NCI-H446 treated with DMSO at 0.1 percent for 48 hours (cell line): ENCODE data around the gene BNC2.

Experiments used
- DNase-seq: peaks from one replicate; lab custom pipeline; 2025; lab: John Stamatoyannopoulos, UW

The BNC2 gene

DNA sequence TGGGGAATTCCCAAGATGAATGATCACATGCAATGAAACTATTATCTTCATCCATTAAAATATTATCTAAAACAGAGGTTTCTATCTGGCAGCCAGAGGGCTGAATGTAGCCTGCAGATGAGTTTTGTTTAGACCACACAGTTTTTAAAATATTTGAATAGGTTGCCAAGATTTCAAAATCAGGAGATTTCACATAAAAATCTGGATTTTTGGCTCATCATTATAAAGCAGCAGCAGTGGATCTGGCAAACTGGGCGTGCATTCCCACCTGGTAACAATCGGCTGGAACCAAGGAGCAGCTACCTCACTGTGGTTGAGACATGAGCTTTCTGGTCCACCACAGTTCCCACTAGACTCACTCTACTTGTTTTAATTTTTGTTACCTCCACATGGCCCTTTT, 155.1 kb downstream of the BNC2 start:
- no peak for DNase-seq

DNA sequence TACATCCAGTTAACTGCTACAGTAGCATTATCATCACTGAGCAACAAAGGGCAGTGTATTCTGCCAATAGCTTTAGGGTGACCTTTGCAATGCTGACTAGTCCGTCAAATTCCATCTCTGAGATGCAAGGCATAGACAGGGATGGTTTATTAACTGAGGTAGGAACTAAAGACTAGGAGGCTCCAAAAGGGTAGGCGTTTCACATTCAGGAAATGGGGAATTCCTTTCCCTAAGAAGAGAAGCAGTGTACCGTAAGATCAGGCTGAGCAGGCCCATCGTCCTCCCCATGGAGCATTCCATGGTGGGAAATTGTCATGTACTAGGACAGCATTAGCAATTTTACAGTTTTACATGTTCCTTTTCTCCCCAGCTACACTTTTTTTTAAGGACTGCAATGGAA, 157.7 kb downstream of the BNC2 start:
- no peak for DNase-seq

DNA sequence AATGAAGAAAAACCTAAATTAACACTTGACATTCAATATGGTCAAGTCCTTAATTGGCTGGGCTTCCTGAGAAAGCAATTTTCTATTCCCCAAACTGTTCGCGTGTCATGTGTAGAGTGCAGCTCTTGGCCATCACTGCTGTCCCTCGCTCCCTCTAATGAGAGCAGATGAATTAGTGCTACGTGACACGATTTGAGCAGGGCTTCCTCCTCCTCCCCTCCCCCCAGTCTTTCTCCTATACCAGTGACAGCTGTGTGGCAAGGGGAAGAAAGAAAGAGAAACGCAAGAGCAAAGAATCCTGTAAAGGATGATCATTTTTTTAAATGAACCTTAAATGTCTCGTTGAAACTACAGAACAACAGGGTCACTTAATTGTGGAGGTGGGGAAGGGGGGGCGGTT, 159.6 kb downstream of the BNC2 start:
- peak; percentile 39 for DNase-seq

DNA sequence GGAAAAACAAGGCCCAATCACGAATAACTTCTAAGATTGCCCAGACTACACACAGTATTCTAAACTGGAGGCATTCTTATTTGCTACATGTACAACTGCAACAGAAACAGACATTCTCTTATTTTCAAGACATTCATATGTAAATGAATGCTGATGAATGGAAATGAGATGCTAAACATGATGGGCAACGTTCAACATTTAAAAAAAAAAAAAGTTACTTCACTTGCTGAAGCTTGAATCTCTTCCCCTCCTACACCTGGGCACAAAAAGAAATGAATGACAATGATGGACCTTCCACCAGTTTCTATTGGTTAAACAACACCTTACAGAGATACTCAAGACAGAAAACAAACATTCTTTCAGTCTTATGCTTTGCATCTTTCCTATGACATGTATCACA, 160.5 kb downstream of the BNC2 start:
- DNase-seq = no peak

DNA sequence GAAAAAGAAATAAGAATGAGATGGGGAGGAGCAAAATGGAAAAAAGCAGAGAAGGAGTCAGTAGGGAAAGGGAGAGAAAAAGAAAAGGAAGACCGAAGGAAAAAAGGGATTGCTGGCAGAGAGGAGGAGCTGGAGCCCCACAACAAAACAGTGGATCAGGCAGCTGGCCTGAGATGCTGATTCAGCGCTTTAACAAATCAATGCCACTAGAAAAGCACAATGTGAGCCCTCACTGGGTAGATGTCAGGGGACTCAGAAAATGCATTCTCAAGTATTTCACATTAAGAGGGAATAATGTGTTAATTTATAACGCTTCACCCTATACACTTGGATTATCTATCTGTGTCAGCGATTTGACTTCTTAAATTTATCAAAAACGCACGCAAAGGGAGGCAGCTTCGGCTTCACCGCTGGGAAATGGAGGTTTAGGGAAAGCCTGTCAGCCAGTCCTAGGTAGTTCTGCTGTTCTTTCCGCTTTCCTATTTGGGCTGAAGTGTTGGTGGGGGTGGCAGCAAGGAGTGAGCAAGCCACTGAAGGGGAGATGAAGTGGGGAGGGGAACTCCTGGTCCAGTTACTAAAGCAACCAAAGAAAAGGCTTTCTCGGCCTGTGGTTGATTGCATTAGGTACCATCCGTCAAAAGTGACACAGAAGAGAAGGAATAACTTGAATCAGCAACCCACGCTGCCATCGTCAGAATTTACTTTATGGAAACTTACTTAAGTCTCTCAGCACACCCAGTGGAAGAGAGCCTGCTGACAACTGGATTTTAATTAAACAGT, 161.6 kb downstream of the BNC2 start:
- DNase-seq = peak; percentile 41

DNA sequence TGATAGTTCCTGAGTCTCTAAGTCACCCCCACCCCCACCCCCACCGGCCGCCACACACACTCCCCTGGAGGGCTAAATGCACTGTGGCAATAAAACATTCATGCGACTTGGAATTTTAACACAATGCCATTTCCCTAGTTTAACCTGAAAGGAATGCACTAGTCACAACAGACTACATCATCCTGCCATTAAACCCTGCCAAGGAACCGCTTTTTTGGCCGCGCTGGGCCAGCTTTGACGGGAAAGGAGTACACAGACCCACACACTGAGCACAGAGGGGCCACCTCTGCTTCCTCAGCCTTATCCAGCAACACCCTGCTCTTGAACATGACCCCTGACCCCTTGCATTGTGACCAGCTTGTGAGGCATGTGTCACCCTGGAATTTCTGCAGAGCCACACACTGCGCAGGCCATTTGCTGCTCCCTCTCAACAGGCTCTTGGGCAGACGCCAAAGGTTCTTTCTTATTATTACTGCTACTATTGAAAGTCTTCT, 165.3 kb downstream of the BNC2 start:
- DNase-seq = peak; percentile 93

DNA sequence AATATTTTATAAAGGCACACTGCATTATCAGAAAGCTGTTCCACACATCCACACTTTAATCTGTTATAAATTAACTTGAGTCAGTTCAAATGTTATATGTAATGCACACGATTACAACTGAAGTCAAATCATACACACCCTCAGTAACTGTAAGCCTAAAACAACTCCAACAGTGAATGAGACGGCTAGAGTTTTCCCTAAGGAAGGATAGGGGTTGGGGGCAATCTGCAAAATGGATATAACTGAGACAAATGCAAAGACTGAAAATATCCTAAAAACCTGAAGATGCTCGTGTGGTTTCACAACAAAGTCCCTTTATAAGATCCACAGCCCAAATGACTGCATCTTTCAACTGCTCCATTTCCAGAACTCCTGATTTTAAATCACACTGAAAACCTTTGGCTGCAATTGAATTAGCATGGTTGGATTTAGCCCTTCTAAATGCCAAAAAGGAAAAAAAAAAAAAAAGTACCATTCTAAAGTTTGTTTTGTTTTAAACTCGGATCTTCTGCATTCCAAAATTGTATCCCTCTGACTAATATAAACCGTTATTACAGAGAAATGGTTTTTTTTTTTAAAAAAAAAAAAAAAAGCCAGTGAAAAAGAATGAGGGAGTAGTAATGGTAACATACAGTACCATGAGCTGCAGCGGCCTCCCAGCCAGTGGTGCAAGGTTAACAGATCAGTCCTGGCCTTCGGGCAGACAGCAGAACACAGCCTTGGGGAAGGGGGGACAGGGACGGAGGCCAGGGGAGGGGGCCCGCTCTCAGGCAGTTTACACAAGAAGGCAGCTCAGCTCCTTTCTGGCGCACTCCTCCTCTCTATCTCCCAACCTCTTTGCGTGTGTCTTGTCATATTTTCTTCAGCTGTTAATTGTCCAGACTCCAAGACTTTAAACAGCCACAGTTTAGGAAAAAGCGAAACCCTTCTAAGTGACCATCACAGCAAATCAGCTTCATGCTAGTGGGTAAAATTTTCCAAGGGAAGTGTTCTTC, 166.1 kb downstream of the BNC2 start:
- no peak for DNase-seq

DNA sequence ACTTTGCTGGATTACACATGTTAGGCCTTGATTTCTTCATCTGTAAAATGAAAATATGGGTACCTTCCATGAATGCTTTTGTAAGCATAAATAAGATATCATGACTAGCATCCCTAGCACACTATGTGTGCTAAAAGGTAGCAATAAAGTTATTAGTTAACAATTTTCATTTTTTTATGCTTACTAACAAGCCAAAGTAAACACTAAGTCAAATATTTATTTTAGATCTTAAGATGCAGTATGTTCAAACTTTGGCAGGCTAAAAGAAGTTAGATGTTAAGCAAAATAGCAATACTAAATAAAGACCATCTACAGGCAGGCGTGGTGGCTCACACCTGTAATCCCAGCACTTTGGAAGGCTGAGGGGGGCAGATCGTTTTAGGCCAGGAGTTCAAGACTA, 169.1 kb downstream of the BNC2 start:
- no peak for DNase-seq

DNA sequence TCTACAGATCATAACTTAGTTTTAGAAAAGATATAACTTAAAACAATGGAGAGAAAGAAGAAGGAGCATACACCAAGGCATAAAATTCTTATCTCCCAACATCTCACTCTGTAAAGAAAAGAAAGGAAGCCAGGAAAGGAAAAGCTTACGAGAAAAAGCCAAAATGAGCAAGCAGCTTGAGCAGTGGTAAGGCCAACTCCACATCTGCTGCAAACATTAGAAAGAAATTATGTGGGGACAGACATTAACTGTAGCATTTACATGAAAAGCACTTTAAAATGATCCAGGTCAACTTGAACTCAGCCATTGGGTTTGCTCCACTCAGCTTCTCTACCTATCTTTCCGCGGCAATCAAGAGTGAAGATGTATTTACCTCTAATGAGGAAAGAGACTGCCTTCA, 176.9 kb downstream of the BNC2 start:
- DNase-seq = no peak

DNA sequence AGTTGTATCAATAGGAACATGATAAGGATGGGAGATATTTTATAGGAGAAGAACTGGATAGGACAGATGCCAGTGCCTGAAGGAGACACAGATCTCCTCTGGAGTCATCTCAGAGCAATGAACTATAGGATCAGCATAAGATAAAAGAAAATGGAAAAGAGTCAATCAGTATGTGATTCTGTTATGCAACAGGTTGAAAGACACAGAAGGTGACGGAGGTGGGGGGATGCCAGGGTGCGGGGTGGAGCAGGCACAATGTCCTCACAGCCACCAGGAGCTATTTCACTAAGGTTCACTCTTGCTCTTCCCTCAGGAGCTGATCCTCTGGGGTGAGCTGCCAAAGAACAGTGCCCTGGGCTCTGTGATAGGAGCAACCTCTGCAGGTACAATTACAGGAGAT, 179.8 kb downstream of the BNC2 start:
- DNase-seq = no peak

DNA sequence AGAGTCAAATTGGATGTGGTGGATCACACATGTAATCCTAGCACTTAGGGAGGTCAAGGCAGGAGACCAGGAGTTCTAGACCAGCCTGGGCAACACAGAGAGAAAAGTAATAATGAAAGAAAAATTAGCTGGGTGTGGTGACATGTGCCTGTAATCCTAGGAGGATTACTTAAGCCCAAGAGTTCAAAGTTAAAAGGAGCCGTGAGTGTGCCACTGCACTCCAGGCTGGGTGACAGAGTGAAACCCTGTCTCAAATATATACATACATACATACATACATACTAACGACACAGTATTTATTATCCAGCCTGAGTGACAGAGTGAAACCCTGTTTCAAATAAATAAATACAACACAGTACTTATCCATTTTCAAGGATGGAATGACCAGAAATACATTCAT, 180.3 kb downstream of the BNC2 start:
- DNase-seq = no peak

DNA sequence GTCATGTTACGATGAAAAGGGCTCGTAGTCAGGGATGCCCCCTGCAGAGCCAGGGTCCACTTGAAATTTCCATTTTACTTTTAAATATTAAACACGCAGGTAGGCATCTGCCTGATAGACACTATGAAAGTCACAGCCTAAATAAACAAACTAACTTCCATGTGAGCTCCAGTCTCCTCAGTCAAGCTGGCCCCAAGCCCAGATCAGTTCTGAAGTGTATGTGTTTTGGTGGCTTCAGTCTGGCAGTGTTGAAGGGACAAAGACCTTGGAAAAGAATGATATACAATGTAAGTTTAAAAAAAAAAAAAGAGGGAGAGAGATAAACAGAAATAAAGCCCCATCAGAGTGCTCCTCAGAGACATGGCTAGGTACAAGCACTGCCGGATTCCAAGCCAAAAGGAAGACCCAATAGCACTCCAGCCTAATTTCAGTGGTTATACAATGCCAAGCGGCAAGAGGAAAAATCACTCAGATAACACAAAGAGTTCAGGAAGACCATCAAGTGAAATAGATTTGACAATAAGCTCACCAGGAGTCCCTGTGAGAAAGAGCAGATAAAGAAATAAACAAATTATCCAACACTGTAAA, 181.0 kb downstream of the BNC2 start:
- peak; percentile 81 for DNase-seq

DNA sequence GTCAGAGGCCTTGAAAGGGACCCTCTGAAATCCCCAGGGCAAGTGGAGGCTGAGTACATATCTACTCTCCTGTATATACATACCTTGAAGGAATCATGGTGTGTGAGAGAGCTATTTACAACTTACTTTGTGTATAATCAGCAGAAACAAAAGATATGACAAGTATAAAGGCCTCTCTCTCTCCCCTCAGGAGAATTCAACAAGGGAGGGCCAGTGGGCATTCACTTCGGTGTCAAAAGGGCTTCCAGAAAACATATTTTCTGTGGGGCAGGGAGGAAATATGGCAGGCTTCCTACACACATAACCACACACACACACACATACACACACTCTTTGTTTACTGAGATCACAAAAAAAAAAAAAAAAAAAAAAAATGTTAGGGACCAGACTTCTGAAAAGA, 181.7 kb downstream of the BNC2 start:
- DNase-seq = no peak

DNA sequence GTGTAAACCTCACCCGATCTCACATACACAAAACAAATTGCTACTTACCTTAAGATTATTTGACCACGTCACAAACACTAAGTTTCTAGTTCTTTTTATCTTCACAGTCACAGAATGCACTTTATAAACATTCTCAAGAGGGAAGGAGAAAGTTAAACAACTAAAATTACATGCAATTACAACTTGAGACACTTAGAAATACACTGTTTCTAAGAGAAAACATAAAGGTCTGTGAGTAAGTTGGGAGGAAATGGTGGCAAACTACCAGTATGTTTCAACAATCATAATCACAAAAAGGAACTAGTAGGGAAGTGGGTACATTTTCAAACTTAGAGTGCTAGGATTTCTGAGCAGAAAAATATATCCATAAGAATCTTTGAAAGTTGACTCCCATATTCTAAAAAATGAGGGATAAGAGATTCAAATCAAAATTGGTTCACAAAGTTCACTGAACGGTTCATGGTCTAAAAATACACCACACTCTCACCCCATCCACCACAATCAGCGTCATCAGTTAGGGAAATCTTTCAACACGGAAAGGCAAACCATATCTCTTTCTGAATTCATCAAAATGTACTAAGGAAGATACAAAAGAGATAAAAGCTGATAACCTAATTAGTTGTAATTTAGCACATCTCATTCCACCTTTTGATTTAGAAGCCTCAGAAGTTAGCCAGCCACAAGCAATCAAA, 182.6 kb downstream of the BNC2 start:
- DNase-seq = no peak

DNA sequence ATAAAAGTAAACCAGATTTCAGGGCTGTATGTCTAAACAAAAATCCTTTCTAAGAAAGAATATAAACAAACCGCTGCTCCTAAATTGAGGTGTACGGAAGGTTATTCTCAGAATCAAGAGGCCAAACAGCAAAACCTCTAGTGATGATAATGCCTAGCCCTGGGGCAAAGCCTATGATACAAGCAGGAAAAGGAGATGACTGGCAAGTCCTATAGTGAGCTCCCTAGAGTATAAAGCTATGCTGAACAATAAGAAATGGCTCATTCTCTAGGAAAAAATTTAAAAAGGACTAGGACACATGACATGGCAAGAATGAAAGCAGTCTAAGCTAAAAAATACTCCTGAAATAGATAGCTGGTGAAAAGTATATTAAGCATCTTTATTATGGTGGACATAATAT, 187.1 kb downstream of the BNC2 start:
- DNase-seq = no peak

DNA sequence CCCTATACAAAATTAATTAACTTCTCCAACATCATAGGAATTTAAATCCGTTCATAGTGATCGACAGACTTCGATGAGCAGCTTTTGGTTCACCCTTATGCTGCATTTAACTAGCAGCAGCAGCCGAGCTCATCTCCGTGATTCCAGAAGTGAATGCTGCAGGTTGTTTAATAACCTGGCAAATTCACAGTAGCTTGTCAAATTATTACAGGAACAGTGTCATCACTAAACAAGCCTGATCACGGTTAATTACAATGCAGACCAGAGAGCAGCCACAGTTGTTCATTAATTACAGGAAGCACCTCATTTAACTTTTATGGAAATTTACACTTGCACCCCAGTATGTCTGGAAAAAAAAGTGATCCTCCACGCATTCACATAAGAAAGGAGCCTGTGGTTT, 188.2 kb downstream of the BNC2 start:
- no peak for DNase-seq

DNA sequence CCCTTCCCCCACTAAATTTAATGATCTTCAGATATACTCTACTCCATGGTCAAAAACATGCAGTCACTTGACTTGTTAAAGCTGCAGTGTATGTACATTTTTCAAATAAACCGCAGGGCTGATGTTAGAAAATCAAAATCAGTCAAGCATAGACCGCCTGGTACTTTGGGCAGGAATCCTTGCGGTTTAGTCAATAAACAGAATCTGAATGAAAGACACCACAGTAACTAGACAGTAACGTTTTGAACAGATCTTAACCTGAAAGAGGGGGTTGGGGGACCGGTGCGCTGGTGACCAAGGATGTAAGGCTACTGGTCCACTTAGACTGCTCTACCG, 188.8 kb downstream of the BNC2 start:
- DNase-seq = no peak

DNA sequence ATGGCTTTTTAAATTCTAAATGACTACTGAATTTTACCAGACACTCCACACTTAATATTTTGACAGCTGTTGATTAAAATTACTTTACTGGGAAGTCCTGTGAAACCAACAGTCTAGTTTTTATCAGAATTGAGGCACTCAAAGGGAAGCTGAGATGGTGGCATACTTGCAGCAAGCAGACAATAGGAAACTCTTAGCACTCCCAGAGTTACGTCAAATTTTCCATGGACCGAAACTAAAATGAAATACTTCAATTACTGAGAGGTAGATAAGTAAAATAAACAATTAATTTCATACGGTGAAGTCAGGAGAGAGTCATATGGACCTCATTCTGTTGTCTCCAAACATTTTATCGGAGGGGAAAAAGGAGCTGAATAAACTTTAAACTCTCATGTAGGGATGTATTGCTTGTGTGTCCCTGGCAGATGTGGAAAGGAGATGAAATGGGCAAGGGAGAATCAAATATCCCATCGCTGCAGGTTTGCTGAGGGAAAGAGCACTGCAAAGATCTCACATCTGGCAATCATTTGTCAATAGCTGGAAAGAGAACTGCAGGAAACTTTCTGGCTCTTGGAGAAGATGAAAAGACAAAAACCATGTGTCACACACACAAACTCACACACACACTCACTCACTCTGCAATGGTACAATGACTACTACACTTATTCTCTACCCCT, 189.4 kb downstream of the BNC2 start:
- no peak for DNase-seq

DNA sequence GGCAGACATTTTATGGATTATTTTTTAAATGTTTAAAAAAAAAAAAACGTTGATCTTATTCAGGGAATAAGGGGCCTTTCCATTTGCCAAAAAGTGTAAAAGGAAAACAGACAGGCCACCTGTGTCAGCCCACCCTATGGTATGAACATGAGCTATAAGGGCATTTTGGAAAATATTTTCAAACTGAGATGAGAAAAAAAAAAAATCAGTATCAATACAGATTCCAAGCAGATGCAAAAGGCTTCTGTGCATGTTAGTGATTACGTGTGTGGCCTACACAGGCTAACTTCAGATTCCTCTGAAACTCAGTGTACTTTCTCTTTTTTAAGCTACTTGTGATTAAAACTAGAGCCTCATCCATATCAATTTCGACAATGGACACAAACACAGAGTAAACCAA, 189.9 kb downstream of the BNC2 start:
- no peak for DNase-seq

DNA sequence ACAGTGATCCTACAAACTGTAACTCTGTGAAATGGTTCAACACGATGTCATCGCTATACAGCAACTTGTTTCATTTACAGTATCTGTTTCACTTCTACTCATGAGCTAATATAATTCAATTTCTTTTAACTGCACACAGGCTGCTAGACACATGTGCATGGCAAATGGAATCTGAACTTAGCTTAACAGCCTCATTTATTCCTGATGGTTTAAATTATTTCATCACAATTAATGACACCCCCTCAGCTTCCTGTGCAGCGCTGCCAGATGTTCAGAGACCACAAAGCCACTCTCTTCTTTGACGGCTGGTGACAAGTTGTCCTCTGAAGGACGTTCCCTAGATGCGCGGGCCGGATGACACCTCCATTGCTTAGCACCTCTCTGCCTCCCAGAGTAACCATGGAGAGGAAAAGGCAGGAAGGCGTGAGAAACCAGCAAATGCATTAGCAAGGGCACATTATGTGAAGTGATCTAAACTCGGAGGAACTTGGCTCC, 191.1 kb downstream of the BNC2 start:
- no peak for DNase-seq

DNA sequence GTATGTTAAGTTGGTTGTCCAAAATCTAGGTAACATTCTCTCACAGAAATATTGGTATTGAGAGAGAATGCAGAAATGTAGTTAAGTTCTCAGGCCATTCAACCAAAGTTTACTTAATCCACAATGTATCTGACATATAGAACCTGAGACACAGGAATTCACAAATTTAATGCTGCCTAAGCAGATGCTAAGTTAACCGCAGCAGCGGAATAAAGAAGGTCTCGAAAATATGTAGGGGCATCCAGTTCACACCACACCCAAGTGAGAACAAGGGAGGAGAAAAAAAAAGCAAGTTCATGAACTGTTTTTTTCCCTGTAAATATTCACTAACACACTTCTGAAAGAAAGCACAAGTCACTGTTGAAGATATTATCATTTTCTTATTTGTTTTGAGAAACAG, 194.0 kb downstream of the BNC2 start:
- no peak for DNase-seq
